ENCODE measurements around the gene GRIN1.
"Not testable (repeated sequence)": the region's sequence is repeated elsewhere in the genome, so short reads cannot be mapped to it uniquely, and the experiment has no call there.

Gene GRIN1

DNA sequence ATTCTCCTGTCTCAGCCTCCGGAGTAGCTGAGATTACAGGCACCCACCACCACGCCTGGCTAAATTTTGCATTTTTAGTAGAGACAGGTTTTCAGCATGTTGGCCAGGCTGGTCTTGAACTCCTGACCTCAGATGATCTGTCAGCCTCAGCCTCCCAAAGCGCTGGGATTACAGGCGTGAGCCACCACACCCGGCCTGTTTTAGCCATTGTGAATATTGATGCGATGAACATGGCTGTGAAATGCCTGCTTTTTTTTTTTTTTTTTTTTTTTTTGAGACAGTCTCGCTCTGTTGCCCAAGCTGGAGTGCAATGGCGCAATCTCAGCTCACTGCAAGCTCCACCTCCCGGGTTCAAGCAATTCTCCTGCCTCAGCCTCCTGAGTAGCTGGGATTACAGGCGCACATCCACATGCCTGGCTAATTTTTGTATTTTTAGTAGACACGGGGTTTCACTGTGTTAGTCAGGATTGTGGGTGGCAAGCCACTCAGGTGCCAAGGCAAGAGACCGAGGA lies 20.8 kb upstream of the GRIN1 start:
- not testable (repeated sequence) for H3K9me3 Mint-ChIP-seq, H3K27me3 Mint-ChIP-seq, H3K27ac Mint-ChIP-seq, H3K36me3 Mint-ChIP-seq, H3K4me3 Mint-ChIP-seq
- H3K4me1 Mint-ChIP-seq, result peaks cover 18% of the 10 kb centered on the region

- H3K27me3 Mint-ChIP-seq, H3K4me3 Mint-ChIP-seq, H3K36me3 Mint-ChIP-seq, H3K9me3 Mint-ChIP-seq, H3K27ac Mint-ChIP-seq: not testable (repeated sequence)
- H3K4me1 Mint-ChIP-seq, result peaks cover 25% of the 10 kb centered on the region
Measured at GRCh38 chr9:137121927-137122795, 16.8 kb upstream of the GRIN1 start.

GRCh38 chr9:137122796-137123467 lies 16.0 kb upstream of the GRIN1 start:
- H3K9me3 Mint-ChIP-seq, H3K4me3 Mint-ChIP-seq, H3K27me3 Mint-ChIP-seq, H3K36me3 Mint-ChIP-seq, H3K27ac Mint-ChIP-seq: not testable (repeated sequence)
- H3K4me1 Mint-ChIP-seq, result peaks cover 32% of the 10 kb centered on the region

GRCh38 chr9:137123468-137123837 lies 15.5 kb upstream of the GRIN1 start:
- no peak overlapping the region for H3K4me3 Mint-ChIP-seq
- no peaks in the 10 kb centered on the region for H3K9me3 Mint-ChIP-seq
- no peak overlapping the region for H3K27ac Mint-ChIP-seq
- H3K4me1 Mint-ChIP-seq, result peaks cover 37% of the 10 kb centered on the region
- no peaks in the 10 kb centered on the region for H3K36me3 Mint-ChIP-seq
- H3K27me3 Mint-ChIP-seq, result no peaks in the 10 kb centered on the region

DNA sequence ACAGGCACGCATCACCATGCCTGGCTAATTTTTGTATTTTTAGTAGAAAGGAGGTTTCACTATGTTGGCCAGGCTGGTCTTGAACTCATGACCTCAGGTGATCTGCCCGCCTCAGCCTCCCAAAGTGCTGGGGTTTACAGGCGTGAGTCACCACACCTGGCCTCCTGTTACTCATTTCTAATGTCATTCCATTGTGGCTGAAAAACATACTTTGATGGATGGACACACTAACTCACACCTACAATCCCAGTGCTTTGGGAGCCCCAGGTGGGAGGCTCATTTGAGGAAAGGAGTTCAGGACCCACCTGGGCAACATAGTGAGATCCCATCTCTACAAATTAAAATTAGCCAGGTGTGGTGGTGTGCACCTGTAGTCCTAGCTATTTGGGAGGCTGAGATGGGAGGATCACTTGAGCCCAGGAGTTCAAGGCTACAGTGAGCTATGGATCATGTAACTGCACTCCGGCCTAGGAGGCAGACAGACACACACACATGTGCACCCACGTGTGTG lies 14.9 kb upstream of the GRIN1 start:
- H3K4me1 Mint-ChIP-seq, result peaks cover 38% of the 10 kb centered on the region
- H3K9me3 Mint-ChIP-seq, H3K4me3 Mint-ChIP-seq, H3K36me3 Mint-ChIP-seq, H3K27ac Mint-ChIP-seq, H3K27me3 Mint-ChIP-seq: not testable (repeated sequence)

- Mint-ChIP-seq H3K36me3 (no peaks in the 10 kb centered on the region), H3K9me3 (no peaks in the 10 kb centered on the region), H3K27me3 (no peaks in the 10 kb centered on the region), H3K4me3 (peak overlapping the region; percentile 94), H3K27ac (peak overlapping the region; percentile 95), H3K4me1 (peaks cover 32% of the 10 kb centered on the region)
Measured at GRCh38 chr9:137126786-137127185, 12.2 kb upstream of the GRIN1 start.

DNA sequence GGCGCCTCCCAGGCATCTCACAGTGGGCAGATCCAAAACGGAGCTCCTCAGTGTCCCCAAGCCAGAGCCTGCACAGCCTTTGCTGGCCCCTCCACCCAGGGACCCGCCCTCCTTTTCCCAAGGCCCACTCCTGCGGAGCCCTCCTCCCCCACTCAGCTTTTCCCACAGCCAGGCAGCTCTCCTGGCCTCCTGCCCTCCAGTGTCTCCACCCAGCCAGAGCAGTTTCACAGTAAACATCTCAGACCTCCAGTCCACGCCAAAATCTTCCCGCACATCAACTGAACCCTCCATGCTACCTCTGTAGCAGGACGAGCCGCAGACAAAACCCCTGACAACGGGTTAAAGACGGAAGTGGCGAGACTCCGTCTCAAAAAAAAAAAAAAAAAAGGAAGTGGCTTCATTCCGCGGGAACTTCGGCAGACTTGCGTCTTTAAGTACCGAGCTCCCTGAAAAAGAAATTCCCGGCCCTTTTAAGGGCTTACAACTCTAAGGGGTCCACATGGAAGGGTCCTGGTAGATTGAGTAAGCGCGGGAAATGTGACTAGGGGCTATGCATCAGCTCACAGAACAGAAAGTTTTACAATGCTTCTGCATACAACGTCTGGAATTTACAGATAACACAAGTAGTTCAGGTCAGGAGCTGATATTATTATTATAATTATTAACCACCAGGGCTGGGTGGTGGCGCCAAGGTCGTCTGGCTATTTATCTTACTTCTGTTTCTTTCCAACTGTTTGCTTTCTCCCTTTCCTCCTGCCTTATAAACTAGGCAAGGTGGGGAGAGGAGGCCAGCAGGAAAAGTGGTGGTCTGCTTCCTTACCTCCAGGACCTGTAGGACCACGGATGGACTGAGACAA lies 11.4 kb upstream of the GRIN1 start:
- no peaks in the 10 kb centered on the region for H3K27me3 Mint-ChIP-seq
- peaks cover 25% of the 10 kb centered on the region for H3K4me1 Mint-ChIP-seq
- H3K4me3 Mint-ChIP-seq, result peak overlapping the region; percentile 94
- H3K9me3 Mint-ChIP-seq, result no peaks in the 10 kb centered on the region
- peak overlapping the region; percentile 95 for H3K27ac Mint-ChIP-seq
- no peaks in the 10 kb centered on the region for H3K36me3 Mint-ChIP-seq

GRCh38 chr9:137128158-137128861 lies 10.6 kb upstream of the GRIN1 start:
- Mint-ChIP-seq H3K27me3 (peaks cover 2% of the 10 kb centered on the region), H3K4me3 (peak overlapping the region; percentile 94), H3K4me1 (peaks cover 23% of the 10 kb centered on the region), H3K27ac (peak overlapping the region; percentile 87), H3K9me3 (no peaks in the 10 kb centered on the region), H3K36me3 (no peaks in the 10 kb centered on the region)

GRCh38 chr9:137128862-137129455 lies 10.0 kb upstream of the GRIN1 start:
- Mint-ChIP-seq H3K27me3 (peaks cover 2% of the 10 kb centered on the region), H3K4me3 (peak overlapping the region; percentile 94), H3K9me3 (no peaks in the 10 kb centered on the region), H3K4me1 (peaks cover 23% of the 10 kb centered on the region), H3K27ac (peak overlapping the region; percentile 87), H3K36me3 (no peaks in the 10 kb centered on the region)

GRCh38 chr9:137129456-137130175 lies 9.3 kb upstream of the GRIN1 start:
- Mint-ChIP-seq H3K9me3 (no peaks in the 10 kb centered on the region), H3K36me3 (no peaks in the 10 kb centered on the region), H3K27ac (peak overlapping the region; percentile 12), H3K27me3 (peaks cover 2% of the 10 kb centered on the region), H3K4me3 (peak overlapping the region; percentile 94), H3K4me1 (peaks cover 23% of the 10 kb centered on the region)

GRCh38 chr9:137130176-137130755 lies 8.7 kb upstream of the GRIN1 start:
- peaks cover 23% of the 10 kb centered on the region for H3K4me1 Mint-ChIP-seq
- peak overlapping the region; percentile 82 for H3K4me3 Mint-ChIP-seq
- no peaks in the 10 kb centered on the region for H3K9me3 Mint-ChIP-seq
- no peaks in the 10 kb centered on the region for H3K36me3 Mint-ChIP-seq
- peak overlapping the region; percentile 68 for H3K27ac Mint-ChIP-seq
- peaks cover 2% of the 10 kb centered on the region for H3K27me3 Mint-ChIP-seq

DNA sequence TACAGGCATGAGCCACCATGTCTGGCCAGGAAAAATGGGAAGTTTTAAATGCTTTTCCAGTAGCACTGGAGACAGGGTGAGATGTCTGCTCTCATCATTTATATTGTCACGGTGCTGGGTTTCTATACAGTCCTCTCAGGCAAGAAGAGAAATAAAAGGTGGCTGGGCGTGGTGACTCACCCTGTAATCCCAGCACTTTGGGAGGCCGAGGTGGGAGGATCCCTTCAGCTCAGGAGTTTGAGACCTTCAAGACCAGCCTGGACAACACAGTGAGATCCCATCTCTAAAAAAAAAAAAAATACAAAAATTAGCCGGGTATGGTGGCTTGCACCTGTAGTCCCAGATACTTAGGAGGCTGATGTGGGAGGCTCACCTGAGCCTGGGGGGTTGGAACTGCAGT lies 4.8 kb upstream of the GRIN1 start:
- Mint-ChIP-seq H3K4me1 (no peaks in the 10 kb centered on the region), H3K27me3 (peaks cover 17% of the 10 kb centered on the region), H3K9me3 (no peaks in the 10 kb centered on the region), H3K4me3 (no peak overlapping the region), H3K27ac (no peak overlapping the region), H3K36me3 (no peaks in the 10 kb centered on the region)

- peaks cover 23% of the 10 kb centered on the region for H3K27me3 Mint-ChIP-seq
- H3K4me3 Mint-ChIP-seq, H3K9me3 Mint-ChIP-seq, H3K36me3 Mint-ChIP-seq, H3K4me1 Mint-ChIP-seq, H3K27ac Mint-ChIP-seq: not testable (repeated sequence)
Measured at GRCh38 chr9:137135154-137135553, 3.8 kb upstream of the GRIN1 start.
